ENCODE results near the gene CAMTA1.

DNA sequence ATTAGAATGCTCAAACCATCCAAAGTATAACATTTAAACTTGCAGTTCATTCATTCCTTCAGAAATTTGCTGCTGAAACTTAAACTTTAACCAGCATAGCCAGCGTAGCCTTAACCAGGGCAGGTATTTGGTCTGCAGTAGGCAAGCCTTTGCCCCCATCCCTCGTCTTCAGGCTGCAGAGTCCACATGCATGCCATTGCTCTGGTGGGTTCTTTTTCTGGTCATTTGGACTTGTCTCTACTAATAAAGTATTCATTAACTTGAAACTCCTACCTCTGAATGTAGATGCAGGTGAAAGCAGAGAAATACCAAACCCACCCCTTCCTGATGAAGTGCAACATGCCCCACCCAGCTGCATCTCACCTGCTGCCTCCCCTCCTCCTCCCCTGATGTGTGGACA, 100.2 kb downstream of the CAMTA1 start:
- TF ChIP-seq, protein P1, sequence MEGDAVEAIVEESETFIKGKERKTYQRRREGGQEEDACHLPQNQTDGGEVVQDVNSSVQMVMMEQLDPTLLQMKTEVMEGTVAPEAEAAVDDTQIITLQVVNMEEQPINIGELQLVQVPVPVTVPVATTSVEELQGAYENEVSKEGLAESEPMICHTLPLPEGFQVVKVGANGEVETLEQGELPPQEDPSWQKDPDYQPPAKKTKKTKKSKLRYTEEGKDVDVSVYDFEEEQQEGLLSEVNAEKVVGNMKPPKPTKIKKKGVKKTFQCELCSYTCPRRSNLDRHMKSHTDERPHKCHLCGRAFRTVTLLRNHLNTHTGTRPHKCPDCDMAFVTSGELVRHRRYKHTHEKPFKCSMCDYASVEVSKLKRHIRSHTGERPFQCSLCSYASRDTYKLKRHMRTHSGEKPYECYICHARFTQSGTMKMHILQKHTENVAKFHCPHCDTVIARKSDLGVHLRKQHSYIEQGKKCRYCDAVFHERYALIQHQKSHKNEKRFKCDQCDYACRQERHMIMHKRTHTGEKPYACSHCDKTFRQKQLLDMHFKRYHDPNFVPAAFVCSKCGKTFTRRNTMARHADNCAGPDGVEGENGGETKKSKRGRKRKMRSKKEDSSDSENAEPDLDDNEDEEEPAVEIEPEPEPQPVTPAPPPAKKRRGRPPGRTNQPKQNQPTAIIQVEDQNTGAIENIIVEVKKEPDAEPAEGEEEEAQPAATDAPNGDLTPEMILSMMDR (IDR thresholded peaks at IDR 0.05; ENCODE audit: low read length), result no peak
- TF ChIP-seq EZH2 (optimal IDR thresholded peaks at IDR 0.05; ENCODE audit: low read depth, low read length), result no peak
- no peak for TF ChIP-seq EZH2phosphoT487 (IDR thresholded peaks at IDR 0.05; ENCODE audit: low read length)
